Cardiac septum (tissue), 1 donor: ENCODE data around the gene CHST3. TPM values are rescaled to one million over a fixed set of nuclear protein-coding genes. Genes with fewer than 3 reads are reported as not detected.

Experiments used
- DNase-seq: peaks from one replicate; pipeline ENCODE4 v3.0.0-alpha.2; 2020; ENCODE audit warnings: low spot score
- intact Hi-C: fragments of 100-400 bp; cut with DNase I; formaldehyde crosslinking; loops from one replicate; pipeline ENCODE4 v1.14.0; 2022
- total RNA-seq: library from RNA; stranded (reverse); fragmentation: NEBNext Ultra II Directional; extraction: Animal tissue kit (Norgen Biotek cat#: 25700); gene quantifications from one replicate; pipeline ENCODE4 v1.2.1, GENCODE V29; 2021
- donor health status: DM: no; HTN: no; CAD: no.

The CHST3 gene
- total RNA-seq, 1 donor from 2014 or later = 24.4 TPM

GRCh38 chr10:72039377-72039776, 75.2 kb downstream of the CHST3 start:
- intact Hi-C loops = no loop called here

GRCh38 chr10:72041491-72041890, 77.3 kb downstream of the CHST3 start:
- intact Hi-C loops = no loop called here
- no peak for DNase-seq

More at GRCh38 chr10:72039377-72039776, 75.2 kb downstream of the CHST3 start:
- no peak for DNase-seq

GRCh38 chr10:72043016-72043834, 79.0 kb downstream of the CHST3 start:
- intact Hi-C loops = no loop called here
- no peak for DNase-seq

- DNase-seq = no peak
Observed at GRCh38 chr10:72044417-72045041, 80.3 kb downstream of the CHST3 start.

GRCh38 chr10:72045586-72045985, 81.4 kb downstream of the CHST3 start:
- DNase-seq = no peak
- intact Hi-C loops = loop anchor here (2.0 to 5.0 kb wide), 2 partner anchors 149 to 177 kb away; no protein-coding TSS in a partner anchor

More at GRCh38 chr10:72044417-72045041, 80.3 kb downstream of the CHST3 start:
- intact Hi-C loops = loop anchor here (2.0 to 5.0 kb wide), 2 partner anchors 148 to 178 kb away; no protein-coding TSS in a partner anchor

GRCh38 chr10:72048450-72049124, 84.4 kb downstream of the CHST3 start:
- intact Hi-C loops = loop anchor here (1.0 to 5.0 kb wide), 3 partner anchors 92 to 288 kb away; no protein-coding TSS in a partner anchor
- DNase-seq = peak; percentile 95

- DNase-seq = no peak
- intact Hi-C loops = loop anchor here (2.0 to 5.0 kb wide), 2 partner anchors 173 to 287 kb away; no protein-coding TSS in a partner anchor
Observed at GRCh38 chr10:72049472-72049871, 85.3 kb downstream of the CHST3 start.

- DNase-seq = no peak
- intact Hi-C loops = loop anchor here (2.0 to 5.0 kb wide), 2 partner anchors 172 to 287 kb away; no protein-coding TSS in a partner anchor
Observed at GRCh38 chr10:72049969-72050781, 86.0 kb downstream of the CHST3 start.

- DNase-seq = no peak
- intact Hi-C loops = no loop called here
Observed at GRCh38 chr10:72050873-72051272, 86.7 kb downstream of the CHST3 start.

- no peak for DNase-seq
- intact Hi-C loops = no loop called here
Observed at GRCh38 chr10:72053690-72054089, 89.5 kb downstream of the CHST3 start.

- intact Hi-C loops = no loop called here
- DNase-seq = no peak
Observed at GRCh38 chr10:72056113-72056512, 91.9 kb downstream of the CHST3 start.

GRCh38 chr10:72056932-72057751, 92.9 kb downstream of the CHST3 start:
- intact Hi-C loops = no loop called here
- no peak for DNase-seq

- intact Hi-C loops = no loop called here
- DNase-seq = no peak
Observed at GRCh38 chr10:72058347-72058898, 94.2 kb downstream of the CHST3 start.

- DNase-seq = no peak
- intact Hi-C loops = no loop called here
Observed at GRCh38 chr10:72058989-72059842, 95.0 kb downstream of the CHST3 start.

- no peak for DNase-seq
- intact Hi-C loops = no loop called here
Observed at GRCh38 chr10:72059843-72060822, 95.9 kb downstream of the CHST3 start.

GRCh38 chr10:72061491-72061890, 97.3 kb downstream of the CHST3 start:
- DNase-seq = no peak
- intact Hi-C loops = no loop called here
